ENCODE measurements around the gene USHBP1.

GRCh38 chr19:17243211-17243829 lies 21.2 kb downstream of the USHBP1 start:
- TF ChIP-seq EZH2phosphoT487 (IDR thresholded peaks at IDR 0.05; ENCODE audit: low read length) (no peak), EZH2 (optimal IDR thresholded peaks at IDR 0.05; ENCODE audit: low read depth, low read length) (no peak), CTCF (IDR thresholded peaks at IDR 0.05; ENCODE audit: low read length) (no peak)
